Esophagus muscularis mucosa (tissue), 3 donors: ENCODE measurements around the gene RCE1.

Source experiments
- POLR2A ChIP-seq: fragments of 450-650 bp; IDR thresholded peaks from one replicate; pipeline ENCODE4 v1.6.1; 2017; ENCODE audit warnings: antibody characterized with exemption, moderate library complexity, mild to moderate bottlenecking, low read depth
- POLR2AphosphoS5 ChIP-seq, 2 donors: sonication (generic); formaldehyde crosslinking; IDR thresholded peaks; one replicate each; pipeline ENCODE4 v1.6.1; 2017; ENCODE audit warnings: antibody characterized with exemption in 2 of 2
- TF ChIP-seq, protein P1 (sequence below), 3 experiments: fragments of 200-600 bp in 2 of 3; fragments of 450-650 bp in 1 of 3; sonication (generic) in 2 of 3; IDR thresholded peaks; one replicate each; pipeline ENCODE4 v1.5.1; 2017 to 2019; ENCODE audit warnings: antibody characterized with exemption in 3 of 3, mild to moderate bottlenecking in 2 of 3, moderate library complexity in 1 of 3

DNA sequence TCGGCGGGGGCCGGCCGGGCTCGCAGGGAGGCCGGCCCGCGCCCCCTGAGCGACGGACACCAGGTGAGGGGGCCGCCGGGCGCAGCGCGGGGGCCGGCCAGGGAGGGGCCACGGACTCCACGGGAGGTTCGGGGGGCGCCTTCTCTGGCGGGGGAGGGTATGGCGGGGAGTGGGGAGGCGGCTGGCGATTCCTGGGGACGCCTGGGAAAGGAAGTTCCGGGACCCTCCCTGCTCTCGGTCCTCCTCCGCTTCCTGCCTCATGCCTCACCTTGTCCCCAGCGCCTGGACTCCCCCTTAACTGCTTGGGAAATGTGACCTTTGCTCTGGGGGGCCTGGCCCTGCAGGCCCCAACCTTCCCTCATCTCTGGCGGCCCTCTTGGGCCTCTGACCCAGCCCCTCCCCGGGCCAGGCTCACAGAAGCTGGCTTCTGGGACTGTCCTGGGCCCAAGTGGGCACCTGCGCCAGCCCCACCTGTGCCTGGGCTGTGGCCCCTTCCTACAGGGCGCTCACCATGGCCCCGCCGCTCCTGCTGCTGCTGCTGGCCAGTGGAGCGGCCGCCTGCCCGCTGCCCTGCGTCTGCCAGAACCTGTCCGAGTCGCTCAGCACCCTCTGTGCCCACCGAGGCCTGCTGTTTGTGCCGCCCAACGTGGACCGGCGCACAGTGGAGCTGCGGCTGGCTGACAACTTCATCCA is 14.1 kb downstream of the RCE1 start:
- no peak for TF ChIP-seq POLR2A
- no peak for TF ChIP-seq POLR2AphosphoS5 (IDR thresholded peaks at IDR 0.05)
- TF ChIP-seq, protein P1, sequence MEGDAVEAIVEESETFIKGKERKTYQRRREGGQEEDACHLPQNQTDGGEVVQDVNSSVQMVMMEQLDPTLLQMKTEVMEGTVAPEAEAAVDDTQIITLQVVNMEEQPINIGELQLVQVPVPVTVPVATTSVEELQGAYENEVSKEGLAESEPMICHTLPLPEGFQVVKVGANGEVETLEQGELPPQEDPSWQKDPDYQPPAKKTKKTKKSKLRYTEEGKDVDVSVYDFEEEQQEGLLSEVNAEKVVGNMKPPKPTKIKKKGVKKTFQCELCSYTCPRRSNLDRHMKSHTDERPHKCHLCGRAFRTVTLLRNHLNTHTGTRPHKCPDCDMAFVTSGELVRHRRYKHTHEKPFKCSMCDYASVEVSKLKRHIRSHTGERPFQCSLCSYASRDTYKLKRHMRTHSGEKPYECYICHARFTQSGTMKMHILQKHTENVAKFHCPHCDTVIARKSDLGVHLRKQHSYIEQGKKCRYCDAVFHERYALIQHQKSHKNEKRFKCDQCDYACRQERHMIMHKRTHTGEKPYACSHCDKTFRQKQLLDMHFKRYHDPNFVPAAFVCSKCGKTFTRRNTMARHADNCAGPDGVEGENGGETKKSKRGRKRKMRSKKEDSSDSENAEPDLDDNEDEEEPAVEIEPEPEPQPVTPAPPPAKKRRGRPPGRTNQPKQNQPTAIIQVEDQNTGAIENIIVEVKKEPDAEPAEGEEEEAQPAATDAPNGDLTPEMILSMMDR (IDR thresholded peaks at IDR 0.05) = no peak
